ENCODE measurements around the gene MAST2.
"Not testable (repeated sequence)": the region's sequence is repeated elsewhere in the genome, so short reads cannot be mapped to it uniquely, and the experiment has no call there.

Gene MAST2

DNA sequence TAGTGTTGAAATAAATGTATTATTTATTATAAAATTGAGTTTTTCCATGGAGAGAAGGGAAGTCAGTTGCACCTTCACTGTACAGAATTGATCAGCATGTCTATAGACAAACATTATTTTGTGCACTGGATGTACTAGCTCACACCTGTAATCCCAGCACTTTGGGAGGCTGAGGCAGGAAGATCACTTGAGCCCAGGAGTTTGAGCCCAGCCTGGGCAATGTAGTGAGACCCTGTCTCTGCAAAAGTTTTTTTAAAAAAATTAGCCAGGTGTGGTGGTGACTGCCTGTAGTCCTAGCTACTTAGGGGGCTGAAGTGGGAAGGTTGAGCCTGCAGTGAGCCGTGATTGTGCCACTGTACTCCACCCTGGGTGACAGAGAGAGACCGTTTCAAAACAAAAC, 87.7 kb downstream of the MAST2 start:
- no peak for DNase-seq (ENCODE audit: low read depth in 1 of 2, low spot score in 1 of 2)

DNA sequence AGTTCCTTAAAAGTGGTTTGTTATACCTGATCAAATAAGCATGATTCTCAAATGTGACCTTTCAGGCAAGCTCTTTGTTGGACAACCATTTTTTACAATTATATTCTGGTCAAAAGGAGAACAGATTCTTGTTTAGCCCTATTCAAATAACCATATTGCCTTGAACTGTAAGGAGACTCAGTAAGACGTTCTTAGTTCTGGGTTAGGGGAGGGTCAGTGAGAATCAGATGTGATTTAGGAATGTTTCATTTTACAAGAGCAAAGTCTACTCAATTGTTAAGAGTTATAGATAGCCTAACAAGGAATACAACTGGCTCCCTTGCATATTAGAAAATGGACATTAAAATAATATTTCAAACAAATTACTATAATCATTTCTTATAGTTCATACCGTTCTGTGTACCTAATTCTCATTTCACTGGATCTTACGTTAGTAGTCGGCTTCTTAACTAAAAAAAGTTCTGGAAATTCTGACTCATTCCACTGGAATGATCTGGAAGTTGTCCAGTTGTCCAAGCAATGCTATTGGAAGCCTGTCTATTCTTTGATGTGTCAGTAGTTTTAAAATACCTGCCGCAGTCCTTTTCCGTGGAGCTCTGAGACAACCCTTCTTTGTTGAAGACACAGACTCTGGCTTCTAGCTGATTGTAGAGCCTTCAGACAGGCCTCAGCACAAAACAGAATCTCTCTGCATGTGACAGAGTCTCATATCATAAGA, 88.8 kb downstream of the MAST2 start:
- no peak for DNase-seq (ENCODE audit: low read depth in 1 of 2, low spot score in 1 of 2)

DNA sequence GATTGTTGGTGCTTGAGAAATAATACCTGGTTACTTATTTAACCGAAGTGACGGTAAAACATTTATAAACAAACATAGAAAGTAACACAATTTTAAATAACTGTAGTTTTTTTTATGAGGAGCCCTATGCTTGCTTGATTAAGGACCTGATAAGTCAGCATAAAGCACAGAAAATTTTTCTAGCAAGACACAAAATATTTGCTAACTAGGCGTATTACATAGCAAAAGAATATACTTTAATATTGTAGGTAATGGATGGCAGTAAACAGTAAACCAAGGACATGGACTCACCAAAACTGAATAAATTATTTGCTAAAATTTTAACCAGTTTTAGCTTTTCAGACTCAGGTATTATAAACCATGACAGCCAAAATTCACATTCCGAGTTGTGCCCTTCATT, 90.9 kb downstream of the MAST2 start:
- DNase-seq (ENCODE audit: low read depth in 1 of 2, low spot score in 1 of 2), result no peak

DNA sequence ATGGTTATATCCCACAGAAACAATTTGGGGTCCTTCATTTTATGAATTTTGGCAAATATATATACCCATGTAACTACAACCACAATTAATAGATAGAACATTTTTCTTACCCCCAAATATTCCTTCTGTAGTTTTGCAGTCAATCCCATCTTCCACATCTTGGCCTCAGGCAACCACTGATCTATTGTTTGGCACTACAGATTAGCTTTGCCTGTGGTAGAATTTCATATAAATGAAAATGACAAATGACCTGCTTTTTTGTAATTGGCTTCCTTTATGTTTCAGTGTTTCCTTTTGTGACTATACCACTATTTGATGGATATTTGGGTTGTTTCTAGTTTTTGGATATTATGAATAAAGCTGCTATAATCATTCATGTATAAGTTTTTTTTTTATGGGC, 91.5 kb downstream of the MAST2 start:
- DNase-seq (ENCODE audit: low read depth in 1 of 2, low spot score in 1 of 2), result no peak

DNA sequence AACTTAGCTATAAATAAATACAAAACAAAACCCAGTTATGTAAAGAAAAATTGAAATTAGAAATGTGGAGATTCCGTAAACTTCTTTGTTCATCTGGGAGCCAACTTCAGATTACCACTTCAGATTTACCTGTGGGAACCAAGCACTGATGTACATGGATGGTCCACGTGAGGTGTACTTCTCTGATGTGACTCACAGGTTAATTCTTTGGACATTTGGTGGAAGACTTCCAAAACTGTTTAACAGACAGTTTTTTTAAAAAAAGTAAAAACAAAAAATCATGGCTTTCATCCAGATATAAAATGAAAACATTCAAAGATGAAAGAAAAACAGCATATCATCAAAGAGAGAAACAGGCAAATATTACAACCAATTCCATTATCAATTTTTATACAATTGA, 92.0 kb downstream of the MAST2 start:
- DNase-seq (ENCODE audit: low read depth in 1 of 2, low spot score in 1 of 2), result no peak

DNA sequence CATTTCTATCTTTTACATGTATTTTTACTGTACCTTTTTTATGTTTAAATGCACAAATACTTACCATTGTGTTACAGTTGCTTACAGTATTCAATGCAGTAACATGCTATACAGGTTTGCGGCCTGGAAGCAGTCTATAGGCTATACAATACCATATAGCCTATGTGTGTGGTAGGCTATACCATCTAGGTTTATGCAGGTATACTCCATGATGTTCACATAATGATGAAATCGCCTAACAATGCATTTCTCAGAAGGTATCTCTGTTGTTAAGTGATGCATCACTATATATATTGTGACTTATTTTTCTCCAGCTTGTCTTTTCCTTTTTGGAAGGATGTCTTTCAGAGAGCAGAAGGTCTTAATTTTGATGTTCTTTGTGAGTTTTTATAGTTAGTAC, 103.5 kb downstream of the MAST2 start:
- DNase-seq (ENCODE audit: low read depth in 1 of 2, low spot score in 1 of 2), result no peak

DNA sequence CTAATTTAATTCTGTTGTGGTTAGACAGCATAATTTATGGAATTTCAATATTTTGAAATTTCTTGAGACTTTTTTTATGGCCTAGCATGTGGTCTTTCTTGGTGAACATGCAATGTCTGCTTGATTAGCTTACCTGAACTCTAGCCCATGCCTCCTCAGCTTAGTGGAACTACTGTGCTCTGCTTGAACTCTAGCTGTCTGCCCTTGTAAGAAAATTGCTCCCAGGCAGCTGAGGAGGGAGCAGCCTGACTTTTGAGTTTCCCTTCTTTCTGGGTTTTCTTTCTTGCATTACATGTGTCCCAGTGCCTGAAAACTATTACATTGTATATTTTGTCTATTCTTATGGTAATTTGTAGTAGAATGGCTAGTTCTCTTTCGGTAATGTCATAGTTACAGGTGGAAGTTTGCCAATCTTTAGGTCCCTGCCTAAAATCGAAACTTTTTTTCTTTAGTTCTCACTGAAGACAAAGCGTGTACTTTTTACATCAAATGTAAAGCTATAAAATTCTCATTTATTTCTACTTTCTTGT, 105.3 kb downstream of the MAST2 start:
- no peak for DNase-seq (ENCODE audit: low read depth in 1 of 2, low spot score in 1 of 2)

DNA sequence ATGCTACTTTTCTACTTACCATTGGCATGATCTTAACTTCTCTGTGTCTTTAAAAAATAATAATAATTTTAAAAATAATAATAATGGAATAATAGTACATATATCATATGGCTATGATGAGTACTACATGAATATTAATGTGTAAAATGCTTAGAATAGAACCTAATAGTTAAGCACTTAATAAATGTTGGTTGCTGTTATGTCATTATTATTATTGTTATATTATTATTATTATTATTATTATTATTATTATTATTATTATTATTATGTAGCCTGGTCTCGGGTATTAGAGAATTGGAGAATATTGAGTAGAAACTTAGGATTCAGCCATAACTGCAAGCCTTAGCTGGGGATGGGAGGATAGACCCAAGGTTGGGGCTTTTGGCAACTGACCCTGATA, 108.2 kb downstream of the MAST2 start:
- no peak for DNase-seq (ENCODE audit: low read depth in 1 of 2, low spot score in 1 of 2)

DNA sequence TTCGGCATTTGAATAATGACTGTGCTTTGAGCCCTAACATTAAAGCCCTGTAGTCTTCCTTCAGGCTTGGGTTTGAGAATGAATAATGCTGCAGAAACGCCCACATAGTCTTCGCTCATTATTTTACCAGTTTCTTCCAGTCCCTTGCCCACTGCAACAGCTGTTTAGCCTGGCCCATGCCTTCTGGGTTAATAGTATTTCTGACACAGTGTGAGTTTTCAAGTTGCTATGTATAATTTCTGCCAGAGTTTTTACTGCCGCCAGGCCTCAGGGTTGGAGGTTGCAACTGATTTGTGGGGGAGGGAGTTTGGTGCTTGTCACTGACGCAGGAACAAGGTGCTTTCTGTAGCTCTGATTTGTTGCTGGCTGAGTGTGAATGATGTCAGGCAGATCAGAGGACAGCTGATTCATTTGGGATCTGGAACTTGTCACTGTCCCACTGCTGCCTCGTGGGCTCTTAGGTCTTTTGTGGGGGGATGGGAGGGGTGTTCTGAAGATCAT, 109.8 kb downstream of the MAST2 start:
- DNase-seq (ENCODE audit: low read depth in 1 of 2, low spot score in 1 of 2), result no peak

DNA sequence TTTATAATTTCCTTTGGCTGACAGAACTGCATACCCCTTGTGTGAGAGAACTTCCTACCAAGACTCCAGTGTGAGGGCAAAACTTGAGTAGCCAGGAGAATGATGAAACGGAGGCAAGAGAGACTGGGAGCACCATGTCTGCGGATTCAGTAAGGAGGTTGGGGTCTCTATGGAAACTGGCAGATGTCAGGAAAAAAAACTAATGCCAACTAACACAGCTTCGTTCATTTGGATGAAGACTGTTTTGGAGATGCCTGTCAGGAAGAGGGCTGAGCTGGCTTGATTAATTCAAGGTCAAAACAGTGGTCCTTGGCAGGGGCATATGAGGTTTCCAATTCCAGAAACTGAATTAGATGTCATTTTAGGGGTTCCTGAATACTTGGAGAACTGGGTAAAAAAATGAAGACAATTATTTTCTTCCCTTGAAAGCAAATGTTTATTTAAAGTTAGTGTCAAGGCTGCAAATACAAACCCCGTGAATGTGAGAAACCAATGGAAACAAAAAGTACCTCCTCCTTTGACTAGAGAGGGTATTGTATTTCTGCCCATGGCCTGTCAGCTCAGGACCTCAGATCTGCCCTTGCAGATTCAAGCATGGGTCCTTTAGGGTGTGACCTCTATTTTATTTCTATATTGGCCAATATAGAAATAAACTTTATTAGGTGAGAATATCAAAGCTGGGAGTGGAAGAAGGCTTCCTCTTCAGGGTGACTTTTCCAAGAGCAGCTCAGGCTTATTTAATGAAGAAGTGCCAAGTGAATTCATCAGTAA, 110.5 kb downstream of the MAST2 start:
- DNase-seq (ENCODE audit: low read depth in 1 of 2, low spot score in 1 of 2), result no peak

DNA sequence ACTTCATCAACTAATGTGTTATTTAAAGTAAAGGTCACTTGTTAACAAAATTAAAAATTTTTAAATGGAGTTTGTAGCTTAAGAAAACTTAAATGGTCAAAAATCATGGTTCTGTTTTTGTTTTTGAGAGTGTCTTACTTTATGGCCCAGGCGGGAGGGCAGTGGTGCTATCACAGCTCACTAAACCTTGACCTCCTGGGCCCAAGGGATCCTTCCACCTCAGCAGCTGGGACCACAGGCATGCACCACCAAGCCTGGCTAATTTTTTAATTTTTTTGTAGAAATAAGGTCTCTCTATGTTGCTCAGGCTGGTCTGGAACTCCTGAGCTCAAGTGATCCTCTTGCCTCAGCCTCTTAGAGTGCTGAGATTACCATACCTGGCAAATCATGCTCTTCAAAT, 111.4 kb downstream of the MAST2 start:
- no peak for DNase-seq (ENCODE audit: low read depth in 1 of 2, low spot score in 1 of 2)

DNA sequence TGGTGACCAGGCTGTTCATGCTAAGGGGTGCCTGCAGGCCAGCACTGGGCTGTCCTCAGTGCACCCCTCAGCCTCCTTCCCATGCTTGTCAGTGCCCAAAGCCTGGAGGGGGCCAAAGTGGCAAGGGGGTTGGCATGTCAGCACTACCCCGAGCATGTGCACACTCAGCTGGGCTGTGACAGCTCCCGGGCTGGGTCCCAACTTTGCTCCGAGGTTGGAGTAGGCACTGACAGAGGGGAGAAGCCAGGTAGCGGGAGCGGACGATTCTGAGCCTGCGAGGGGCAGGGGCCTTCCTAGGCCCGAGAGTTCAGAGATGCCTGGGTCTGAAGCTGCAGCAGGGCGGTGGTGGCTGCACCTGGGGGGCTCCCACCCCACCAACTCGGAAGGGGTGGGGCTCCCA, 119.0 kb downstream of the MAST2 start:
- no peak for DNase-seq (ENCODE audit: low read depth in 1 of 2, low spot score in 1 of 2)

DNA sequence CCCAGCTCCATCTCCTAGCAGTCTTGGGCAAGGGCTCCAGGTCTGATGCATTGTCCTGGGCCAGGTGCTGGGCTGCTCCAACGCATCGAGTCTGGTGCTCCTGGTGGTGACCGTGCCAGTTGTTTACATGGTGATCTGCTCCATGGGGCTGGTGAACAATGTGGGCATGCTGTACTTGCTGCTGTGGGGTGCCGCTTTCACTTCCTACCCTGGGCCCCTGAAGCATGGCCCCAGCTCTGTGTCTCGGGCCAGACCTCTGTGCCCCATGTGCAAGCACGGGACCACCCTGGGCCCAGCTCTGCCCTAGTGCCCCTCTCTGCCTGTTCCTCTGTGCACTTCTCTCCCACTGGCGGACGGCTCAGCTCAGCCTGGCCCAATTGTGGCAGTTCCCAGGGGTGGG, 119.4 kb downstream of the MAST2 start:
- DNase-seq (ENCODE audit: low read depth in 1 of 2, low spot score in 1 of 2), result no peak

DNA sequence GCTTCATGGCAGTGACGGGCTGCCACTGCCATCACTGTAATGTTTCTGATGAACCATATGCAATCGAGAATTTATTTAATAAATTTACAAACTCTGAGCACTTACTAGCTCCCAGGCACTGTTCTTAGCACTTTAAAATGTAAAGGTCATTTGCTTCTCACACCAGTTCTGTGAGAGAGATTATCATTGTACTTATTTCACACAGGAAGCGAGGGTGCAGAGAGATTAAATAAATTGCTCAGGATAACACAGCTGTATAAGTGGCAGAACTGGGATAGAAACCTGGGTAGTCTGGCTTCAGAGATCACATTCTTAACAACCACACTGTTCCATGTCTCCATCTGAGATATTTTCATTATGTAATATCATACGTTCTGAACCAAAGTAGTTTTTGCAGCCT, 119.9 kb downstream of the MAST2 start:
- no peak for DNase-seq (ENCODE audit: low read depth in 1 of 2, low spot score in 1 of 2)

DNA sequence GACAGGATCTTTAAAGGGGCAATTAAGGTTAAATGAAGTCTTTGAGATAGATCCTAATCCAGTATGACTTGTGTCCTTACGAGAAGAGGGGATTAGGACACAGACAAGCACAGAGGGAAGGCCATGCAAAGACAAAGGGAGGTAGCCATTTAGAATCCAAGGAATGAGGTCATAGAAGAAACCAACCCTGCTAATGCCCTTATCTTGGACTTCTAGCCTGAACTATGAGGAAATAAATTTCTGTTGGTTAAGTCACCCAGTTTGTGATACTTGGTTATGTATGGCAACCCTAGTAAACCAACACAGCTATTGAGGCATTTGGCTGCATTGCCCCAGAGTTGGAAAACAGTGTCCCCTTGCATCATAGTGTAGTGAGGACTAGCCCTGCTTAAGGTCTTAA, 121.3 kb downstream of the MAST2 start:
- DNase-seq (ENCODE audit: low read depth in 1 of 2, low spot score in 1 of 2), result no peak

DNA sequence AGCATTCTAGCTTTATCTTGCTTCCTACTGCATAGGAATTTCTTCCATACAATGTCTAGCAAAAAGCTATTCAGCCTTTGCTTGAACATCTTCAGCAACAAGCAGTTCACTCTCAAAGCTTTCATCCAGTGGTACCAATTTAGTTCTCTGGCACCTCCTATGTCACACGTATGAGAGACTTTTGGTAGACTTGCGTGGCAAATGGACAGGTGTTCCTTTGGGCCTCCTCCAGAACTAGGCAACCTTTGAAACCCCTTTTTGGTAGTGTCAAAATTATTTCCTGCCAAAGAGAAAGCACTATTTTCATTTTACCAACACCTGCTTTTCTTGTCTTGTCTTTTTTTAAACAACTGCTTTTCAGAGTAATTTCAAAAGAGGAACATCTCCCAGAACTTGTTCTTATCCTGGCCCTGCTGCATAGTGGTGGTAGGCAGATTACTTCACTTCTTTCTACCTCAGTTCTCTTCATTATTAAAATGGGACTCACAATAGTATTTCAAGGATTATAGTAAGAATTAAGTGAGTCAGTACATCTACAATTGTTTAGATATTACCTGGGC, 122.4 kb downstream of the MAST2 start:
- DNase-seq (ENCODE audit: low read depth in 1 of 2, low spot score in 1 of 2), result no peak

DNA sequence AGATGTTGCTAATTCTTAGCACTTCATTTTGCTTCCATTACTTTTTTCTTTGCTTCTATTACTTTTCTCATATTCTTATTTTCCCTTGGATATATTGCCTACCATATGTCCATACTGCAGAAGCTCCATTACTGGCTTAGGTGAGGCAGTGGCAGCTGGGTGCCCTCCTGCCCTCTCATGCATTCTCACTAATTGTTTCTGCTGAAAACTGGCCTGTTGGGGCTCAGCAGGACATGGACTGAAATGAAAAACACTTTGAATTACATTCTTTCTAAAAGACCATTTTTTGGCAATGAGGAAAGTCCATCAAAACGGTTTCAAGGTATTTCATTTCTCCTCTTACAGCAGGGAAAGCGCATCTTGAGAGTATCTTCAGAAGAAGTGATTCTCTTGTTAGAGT, 122.9 kb downstream of the MAST2 start:
- no peak for DNase-seq (ENCODE audit: low read depth in 1 of 2, low spot score in 1 of 2)

DNA sequence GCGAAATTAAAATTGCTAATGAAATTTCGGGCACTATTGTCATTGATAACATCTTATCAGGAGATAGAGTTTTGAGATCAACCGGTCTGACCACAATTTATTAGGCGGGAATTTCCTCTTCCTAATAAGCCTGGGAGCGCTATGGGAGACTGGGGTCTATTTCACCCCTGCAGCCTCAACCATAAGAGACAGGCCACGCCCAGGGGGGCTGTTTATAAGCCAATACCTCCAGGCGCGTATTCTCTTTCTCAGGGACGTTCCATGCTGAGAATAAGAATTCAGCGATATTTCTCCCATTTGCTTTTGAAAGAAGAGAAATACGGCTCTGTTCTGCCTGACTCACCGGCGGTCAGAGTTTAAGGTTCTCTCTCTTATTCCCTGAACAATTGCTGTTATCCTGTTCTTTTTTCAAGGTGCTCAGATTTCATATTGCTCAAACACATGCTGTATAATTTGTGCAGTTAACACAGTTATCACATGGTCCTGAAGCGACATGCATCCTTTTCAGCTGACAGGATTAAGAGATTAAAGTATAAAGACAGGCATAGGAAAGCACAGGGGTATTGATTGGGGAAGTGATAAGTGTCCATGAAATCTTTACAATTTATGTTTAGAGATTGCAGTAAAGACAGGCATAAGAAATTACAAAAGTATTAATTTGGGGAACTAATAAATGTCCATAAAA, 124.0 kb downstream of the MAST2 start:
- DNase-seq (ENCODE audit: low read depth in 1 of 2, low spot score in 1 of 2), result not testable (repeated sequence)

DNA sequence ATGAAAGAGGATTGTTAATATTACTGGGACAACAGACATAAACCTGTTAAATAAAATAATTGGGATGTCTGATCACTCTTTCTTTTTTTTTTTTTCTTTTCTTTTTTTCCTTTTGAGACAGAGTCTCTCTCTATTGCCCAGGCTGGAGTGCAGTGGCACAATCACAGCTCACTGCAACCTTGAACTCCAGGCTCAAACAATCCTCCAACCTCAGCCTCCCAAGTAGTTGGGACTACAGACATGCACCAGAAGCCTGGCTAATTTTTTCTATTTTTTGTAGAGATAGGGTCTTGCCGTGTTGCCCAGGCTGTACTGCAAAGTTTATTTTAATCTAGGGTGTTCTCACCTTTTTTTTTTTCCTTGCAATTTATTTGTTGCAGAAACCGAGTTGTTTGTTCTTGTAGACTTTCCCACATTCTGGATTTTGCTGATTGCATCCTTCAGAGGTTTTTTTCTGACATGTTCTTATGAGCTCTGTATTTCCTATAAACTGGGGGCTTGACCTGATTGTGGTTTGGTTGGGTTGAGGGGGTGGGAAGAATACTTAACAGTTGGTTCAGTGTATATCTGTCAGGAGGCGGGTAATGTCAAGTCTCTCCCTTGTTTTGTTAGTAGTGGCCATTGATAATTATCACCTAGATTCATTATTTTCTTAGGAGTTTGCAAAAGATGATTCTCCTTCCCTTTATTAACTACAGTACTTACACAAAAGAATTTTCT, 125.2 kb downstream of the MAST2 start:
- no peak for DNase-seq (ENCODE audit: low read depth in 1 of 2, low spot score in 1 of 2)

DNA sequence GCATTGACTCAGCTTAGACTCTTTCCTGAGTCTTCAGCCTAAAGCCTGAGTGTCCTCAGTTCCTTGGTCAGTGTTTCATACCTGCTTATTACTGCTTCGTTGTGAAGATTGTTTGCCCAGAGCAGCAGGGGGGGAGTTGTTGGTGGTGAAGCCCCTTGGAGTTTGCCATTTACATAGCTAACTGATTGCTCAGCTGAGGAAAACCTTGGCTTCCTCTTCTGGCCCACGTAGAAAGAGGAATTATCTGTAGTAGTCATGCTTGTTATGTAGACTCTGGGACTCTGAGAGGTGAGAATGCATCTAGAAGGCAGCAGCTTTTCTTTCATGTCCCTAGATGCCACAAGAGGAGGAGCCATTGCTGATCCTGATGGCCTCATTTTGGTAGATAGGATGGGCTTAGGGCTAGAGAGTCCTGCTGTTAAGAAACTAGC, 125.9 kb downstream of the MAST2 start:
- DNase-seq (ENCODE audit: low read depth in 1 of 2, low spot score in 1 of 2), result no peak

Measured in activated CD4-positive, alpha-beta T cell treated with anti-CD3 and anti-CD28 coated beads, Interleukin-2, amount 50 U/mL, for 24 hours (primary cell).